Skeletal muscle satellite cell (primary cell): Measurements from ENCODE around the gene NIPBL.
"Not testable (repeated sequence)": the region's sequence is repeated elsewhere in the genome, so short reads cannot be mapped to it uniquely, and the experiment has no call there.

ENCODE experiments used
- H3K27me3 ChIP-seq: 2 replicates; pipeline ENCODE4 v1.7.0; 2013; ENCODE audit warnings: low read length; ENCODE audit not compliant: control insufficient read depth, insufficient read depth
- H3K36me3 ChIP-seq: 2 replicates; pipeline ENCODE4 v1.7.0; 2013; ENCODE audit warnings: mild to moderate bottlenecking, control low read depth, low read length; ENCODE audit not compliant: insufficient read depth
- H3K4me1 ChIP-seq: 2 replicates; pipeline ENCODE4 v1.7.0; 2013; ENCODE audit warnings: low read length; ENCODE audit not compliant: control insufficient read depth, insufficient read depth
- H3K4me2 ChIP-seq: 2 replicates; pipeline ENCODE4 v1.7.0; 2013; ENCODE audit warnings: mild to moderate bottlenecking, low read length
- H3K4me3 ChIP-seq: 2 replicates; pipeline ENCODE4 v1.7.0; 2013; ENCODE audit warnings: low read length
- H3K9ac ChIP-seq: 2 replicates; pipeline ENCODE4 v1.7.0; 2013; ENCODE audit warnings: mild to moderate bottlenecking, low read depth, low read length, moderate library complexity
- H3K9me3 ChIP-seq: replicated peaks from 2 replicates; pipeline ENCODE4 v1.7.0; 2013; ENCODE audit warnings: mild to moderate bottlenecking, control low read depth, low read length

Gene NIPBL

DNA sequence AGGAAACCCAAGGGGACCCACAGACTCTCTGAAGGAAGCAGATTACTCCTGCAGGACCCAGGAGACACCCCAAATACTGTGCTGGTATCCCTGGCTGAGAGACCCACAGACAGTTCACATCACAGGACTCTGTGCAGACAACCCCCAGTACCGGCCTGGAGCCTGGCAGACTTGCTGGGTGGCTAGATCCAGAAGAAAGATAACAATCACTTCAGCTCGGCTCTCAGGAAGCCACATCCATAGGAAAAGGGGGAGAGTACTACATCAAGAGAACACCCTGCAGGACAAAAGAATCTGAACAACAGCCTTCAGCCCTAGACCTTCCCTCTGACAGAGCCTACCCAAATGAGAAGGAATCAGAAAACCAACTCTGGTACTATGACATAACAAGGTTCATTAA lies 206.4 kb downstream of the NIPBL start:
- H3K27me3 ChIP-seq, H3K9ac ChIP-seq, H3K4me3 ChIP-seq, H3K4me2 ChIP-seq, H3K9me3 ChIP-seq, H3K4me1 ChIP-seq: not testable (repeated sequence)
- peaks cover 12% of the 10 kb centered on the region for H3K36me3 ChIP-seq

DNA sequence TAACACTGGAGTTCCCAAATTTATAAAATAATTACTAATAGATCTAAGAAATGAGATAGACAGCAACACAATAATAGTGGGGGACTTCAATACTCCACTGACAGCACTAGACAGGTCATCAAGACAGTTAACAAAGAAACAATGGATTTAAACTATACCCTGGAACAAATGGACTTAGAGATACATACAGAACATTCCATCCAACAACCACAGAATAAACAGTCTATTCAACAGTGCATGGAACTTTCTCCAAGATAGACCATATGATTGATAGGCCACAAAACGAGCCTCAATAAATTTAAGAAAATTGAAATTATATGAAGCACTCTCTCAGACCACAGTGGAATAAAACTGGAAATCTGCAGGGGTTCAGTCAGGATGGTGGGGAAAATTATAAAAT lies 209.5 kb downstream of the NIPBL start:
- H3K9ac ChIP-seq, H3K27me3 ChIP-seq, H3K4me2 ChIP-seq, H3K4me3 ChIP-seq, H3K4me1 ChIP-seq, H3K9me3 ChIP-seq, H3K36me3 ChIP-seq: not testable (repeated sequence)

DNA sequence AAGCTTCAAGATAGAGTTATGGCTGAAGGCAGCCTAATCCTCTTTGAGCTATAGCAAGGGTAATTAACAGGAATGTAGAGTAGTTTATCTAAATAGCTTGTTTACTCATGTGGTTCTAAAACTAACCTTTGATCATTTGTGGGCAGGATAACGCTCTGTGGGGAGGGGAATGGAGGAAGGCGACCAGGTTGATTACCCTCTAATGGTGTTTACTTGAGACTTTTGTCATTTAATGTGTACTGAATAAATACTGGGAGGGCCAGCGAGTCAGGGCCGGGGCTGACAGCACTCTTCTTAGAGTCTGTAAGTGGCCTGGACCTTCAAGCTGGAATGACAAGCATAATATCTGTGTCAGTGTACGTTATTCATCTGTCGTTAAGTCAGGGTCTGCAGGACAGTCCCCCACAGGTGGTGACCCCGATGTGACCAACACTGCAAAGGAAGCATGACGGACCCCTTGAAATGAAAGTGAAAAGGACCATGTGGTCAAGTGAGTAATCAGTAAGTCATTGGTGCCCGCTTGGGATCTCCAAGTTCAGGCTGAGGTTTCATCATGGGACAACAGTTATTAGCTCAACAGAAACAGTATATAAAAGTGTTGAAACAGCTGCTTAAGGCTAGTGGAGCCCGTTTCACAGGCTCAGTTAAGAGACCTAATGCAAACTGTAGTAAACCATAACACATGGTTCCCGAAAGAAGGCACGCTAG lies 210.1 kb downstream of the NIPBL start:
- Histone ChIP-seq H3K4me1 (peaks cover 3% of the 10 kb centered on the region), H3K36me3 (peaks cover 8% of the 10 kb centered on the region), H3K9ac (no peak overlapping the region), H3K4me3 (no peak overlapping the region), H3K9me3 (no peaks in the 10 kb centered on the region), H3K4me2 (no peak overlapping the region), H3K27me3 (no peaks in the 10 kb centered on the region)

DNA sequence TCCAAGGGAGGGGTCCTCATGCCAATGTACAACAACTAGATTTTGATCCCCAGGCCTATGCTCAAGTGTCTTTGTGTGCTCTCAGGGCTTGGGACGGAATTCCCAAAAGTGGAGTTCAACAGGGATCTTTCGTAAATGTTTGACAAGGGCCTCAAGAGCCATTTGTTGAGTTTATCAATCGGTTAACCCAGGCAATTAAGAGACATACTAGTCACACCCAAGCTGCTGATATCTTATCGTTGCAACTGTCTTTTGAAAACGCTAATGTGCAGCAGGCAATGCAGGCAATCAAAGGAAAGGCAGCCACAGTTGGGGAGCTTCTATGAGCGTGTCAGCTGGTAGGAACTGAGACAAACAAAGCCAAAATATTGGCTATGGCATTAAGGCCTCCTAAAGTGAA lies 211.4 kb downstream of the NIPBL start:
- no peak overlapping the region for H3K9ac ChIP-seq
- H3K4me3 ChIP-seq = no peak overlapping the region

DNA sequence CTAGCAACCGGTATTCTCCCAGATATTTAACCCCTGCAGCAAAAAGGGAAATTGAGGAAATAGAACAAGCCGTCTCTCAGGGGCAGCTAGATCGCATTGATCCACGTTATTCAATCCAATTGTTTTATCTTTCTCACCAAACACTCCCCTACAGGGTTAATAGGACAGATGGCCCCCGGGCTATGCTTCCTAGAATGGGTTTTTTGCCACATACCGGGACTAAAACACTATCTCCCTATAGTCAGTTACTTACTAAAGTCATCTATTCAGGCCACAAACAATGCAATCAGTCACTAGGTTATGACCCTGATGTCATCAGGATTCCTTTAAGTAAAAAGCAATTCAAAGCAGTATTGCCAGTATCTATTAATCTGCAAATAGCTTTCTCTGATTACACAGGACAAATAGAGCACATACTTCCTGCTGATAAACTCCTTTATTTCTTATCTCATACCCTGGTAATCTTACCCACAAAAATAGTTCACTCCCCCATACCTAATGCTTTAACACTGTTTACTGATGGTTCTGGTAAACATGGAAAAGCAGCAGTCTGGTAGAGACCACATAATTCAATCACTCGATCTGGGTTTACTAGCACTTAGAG lies 213.7 kb downstream of the NIPBL start:
- no peak overlapping the region for H3K4me2 ChIP-seq
- H3K36me3 ChIP-seq = peaks cover 5% of the 10 kb centered on the region
- peaks cover 3% of the 10 kb centered on the region for H3K4me1 ChIP-seq
- H3K4me3 ChIP-seq = no peak overlapping the region
- H3K9ac ChIP-seq = no peak overlapping the region
- H3K27me3 ChIP-seq = no peaks in the 10 kb centered on the region
- H3K9me3 ChIP-seq = no peaks in the 10 kb centered on the region

More for the DNA sequence above, 211.4 kb downstream of the NIPBL start:
- Histone ChIP-seq H3K4me1 (peaks cover 3% of the 10 kb centered on the region), H3K36me3 (peaks cover 8% of the 10 kb centered on the region), H3K4me2 (no peak overlapping the region), H3K9me3 (no peaks in the 10 kb centered on the region), H3K27me3 (no peaks in the 10 kb centered on the region)

DNA sequence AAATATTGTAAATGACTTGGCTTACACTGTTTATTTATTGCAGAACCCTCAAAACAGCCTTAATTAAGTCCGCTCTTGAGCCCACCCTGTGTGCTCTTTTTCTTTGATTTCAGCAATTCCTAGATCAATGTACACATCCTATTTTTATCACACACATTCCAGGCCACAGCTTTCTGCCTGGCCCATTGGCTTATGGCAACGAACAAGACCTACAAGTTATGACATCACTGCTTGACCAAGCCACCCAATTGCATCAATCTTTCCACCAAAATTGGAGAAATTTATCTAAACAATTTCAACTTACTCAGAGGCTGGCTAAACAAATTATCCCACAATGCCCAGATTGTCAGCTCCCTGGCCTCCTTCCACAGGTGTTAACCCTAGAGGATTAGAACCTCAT lies 214.2 kb downstream of the NIPBL start:
- peaks cover 3% of the 10 kb centered on the region for H3K4me1 ChIP-seq
- H3K9me3 ChIP-seq = no peaks in the 10 kb centered on the region
- no peak overlapping the region for H3K4me3 ChIP-seq
- no peak overlapping the region for H3K4me2 ChIP-seq
- H3K9ac ChIP-seq = no peak overlapping the region
- H3K27me3 ChIP-seq = no peaks in the 10 kb centered on the region
- peaks cover 5% of the 10 kb centered on the region for H3K36me3 ChIP-seq

DNA sequence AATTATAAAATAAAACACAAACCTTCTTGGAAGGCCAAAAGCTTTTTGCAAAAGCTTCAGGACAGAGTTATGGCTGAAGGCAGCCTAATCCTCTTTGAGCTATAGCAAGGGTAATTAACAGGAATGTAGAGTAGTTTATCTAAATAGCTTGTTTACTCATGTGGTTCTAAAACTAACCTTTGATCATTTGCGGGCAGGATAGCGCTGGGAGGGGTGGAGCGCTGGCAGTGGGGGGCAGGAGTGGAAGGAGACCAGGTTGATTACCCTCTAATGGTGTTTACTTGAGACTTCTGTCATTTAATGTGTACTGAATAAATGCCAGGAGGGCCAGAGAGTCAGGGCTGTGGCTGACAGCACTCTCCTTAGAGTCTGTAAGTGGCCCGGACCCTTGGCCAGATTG lies 217.2 kb downstream of the NIPBL start:
- not testable (repeated sequence) for H3K4me3 ChIP-seq, H3K27me3 ChIP-seq, H3K9me3 ChIP-seq, H3K9ac ChIP-seq, H3K4me1 ChIP-seq, H3K4me2 ChIP-seq, H3K36me3 ChIP-seq

DNA sequence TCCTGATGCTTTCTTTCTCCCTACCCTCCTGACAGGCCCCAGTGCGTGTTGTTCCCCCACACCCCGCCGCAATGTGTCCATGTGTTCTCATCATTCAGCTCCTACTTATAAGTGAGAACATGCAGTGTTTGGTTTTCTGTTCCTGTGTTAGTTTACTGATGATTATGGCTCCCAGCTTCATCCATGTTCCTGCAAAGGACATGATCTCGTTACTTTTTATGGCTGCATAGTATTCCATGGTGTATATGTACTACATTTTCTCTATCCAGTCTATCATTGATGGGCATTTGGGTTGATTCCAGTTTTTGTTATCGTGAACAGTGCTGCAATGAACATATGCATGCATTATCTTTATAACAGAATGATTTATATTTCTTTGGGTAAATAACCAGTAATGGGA lies 222.7 kb downstream of the NIPBL start:
- H3K9ac ChIP-seq, H3K27me3 ChIP-seq, H3K4me3 ChIP-seq, H3K4me2 ChIP-seq, H3K4me1 ChIP-seq, H3K9me3 ChIP-seq: not testable (repeated sequence)
- peaks cover 18% of the 10 kb centered on the region for H3K36me3 ChIP-seq

DNA sequence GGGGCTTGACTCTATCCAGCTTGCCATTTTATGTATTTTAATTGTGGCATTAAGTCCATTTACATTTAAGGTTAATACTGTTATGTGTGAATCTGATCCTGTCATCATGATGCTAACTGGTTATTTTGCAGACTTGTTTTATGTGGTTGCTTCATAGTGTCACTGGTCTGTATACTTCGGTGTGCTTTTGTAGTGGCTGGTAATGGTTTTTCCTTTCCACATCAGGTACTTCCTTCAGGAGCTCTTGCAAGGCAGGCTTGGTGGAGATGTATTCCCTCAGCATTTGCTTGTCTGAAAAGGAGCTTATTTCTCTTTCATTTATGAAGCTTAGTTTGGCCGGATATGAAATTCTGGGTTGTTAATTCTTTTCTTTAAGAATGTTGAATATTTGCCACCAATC lies 226.7 kb downstream of the NIPBL start:
- H3K4me3 ChIP-seq = no peak overlapping the region
- H3K36me3 ChIP-seq = peaks cover 45% of the 10 kb centered on the region
- H3K9me3 ChIP-seq = no peaks in the 10 kb centered on the region
- H3K4me2 ChIP-seq = no peak overlapping the region
- no peak overlapping the region for H3K9ac ChIP-seq
- H3K27me3 ChIP-seq = no peaks in the 10 kb centered on the region
- no peaks in the 10 kb centered on the region for H3K4me1 ChIP-seq

DNA sequence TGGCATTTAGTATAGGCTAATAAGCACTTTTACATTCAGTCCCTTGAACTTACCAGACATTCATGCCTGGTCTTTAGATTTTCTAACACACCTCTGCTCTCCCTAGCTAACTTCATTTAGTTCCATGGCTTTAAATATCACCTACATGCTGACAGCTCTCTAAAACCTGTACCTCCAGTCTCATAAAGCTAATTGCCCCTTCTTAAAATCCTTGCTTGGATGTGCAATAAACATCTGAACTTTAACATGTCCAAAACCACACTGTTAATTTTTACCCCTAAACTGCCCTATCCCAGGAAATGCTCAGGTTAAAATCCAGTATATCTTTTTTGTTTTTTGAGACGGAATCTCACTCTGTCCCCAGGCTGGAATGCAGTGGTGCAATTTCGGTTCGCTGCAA lies 232.8 kb downstream of the NIPBL start:
- Histone ChIP-seq H3K4me1 (no peaks in the 10 kb centered on the region), H3K4me2 (no peak overlapping the region), H3K9ac (no peak overlapping the region), H3K36me3 (peaks cover 53% of the 10 kb centered on the region), H3K9me3 (no peaks in the 10 kb centered on the region), H3K4me3 (no peak overlapping the region), H3K27me3 (no peaks in the 10 kb centered on the region)

DNA sequence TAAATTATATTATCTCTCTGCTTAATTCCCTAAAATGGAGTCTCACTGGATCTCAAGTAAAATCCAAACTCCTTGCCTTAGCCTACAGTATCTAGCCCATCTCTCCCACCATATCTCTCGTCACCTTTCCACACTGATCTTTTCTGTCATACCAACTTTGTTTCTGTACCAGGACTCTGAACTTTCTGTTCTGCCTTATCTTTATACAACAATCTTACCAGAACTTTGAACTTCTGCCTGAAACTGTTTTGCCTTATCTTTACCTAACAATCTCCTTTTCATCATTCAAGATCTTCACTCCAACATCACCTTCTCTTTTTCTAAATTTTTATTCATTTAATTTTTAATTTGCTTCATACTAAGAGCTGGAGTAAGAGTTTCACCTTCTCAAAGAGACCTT lies 233.6 kb downstream of the NIPBL start:
- H3K9me3 ChIP-seq = no peaks in the 10 kb centered on the region
- no peaks in the 10 kb centered on the region for H3K4me1 ChIP-seq
- H3K4me2 ChIP-seq = no peak overlapping the region
- H3K4me3 ChIP-seq = no peak overlapping the region
- H3K27me3 ChIP-seq = no peaks in the 10 kb centered on the region
- H3K9ac ChIP-seq = no peak overlapping the region
- peaks cover 52% of the 10 kb centered on the region for H3K36me3 ChIP-seq
